Measurements from ENCODE around the gene UBE2Z. TPM values are rescaled to one million over a fixed set of nuclear protein-coding genes. Genes with fewer than 3 reads are reported as not detected.
A peak's percentile ranks its signal among the peaks of the same experiment; 100 is the strongest.

The UBE2Z gene
- total RNA-seq, 3 donors from 2014 or later: 45.9 to 70.1 (median 64.2) TPM

GRCh38 chr17:48878920-48879898, 29.0 kb upstream of the UBE2Z start:
- H3K4me1 ChIP-seq: no peaks in the 10 kb centered on the region
- no peaks in the 10 kb centered on the region for H3K27me3 ChIP-seq
- no peak for DNase-seq (ENCODE audit: low spot score in 2 of 2)
- intact Hi-C loops (cut with DNase I; ENCODE audit: low total_unique reads): loop anchor here (5.0 kb wide), 1 partner anchor 67 kb away; no protein-coding TSS in a partner anchor
- H3K9me3 ChIP-seq: no peaks in the 10 kb centered on the region
- H3K27ac ChIP-seq: no peak overlapping the region
- no peak overlapping the region for H3K4me3 ChIP-seq
- no peaks in the 10 kb centered on the region for H3K36me3 ChIP-seq
- TF ChIP-seq CTCF (IDR thresholded peaks at IDR 0.05) (peak; percentile 73 to 90 (median 89)), POLR2AphosphoS5 (IDR thresholded peaks at IDR 0.05) (no peak)

GRCh38 chr17:48882272-48882671, 25.9 kb upstream of the UBE2Z start:
- no peak for DNase-seq (ENCODE audit: low spot score in 2 of 2)
- H3K4me3 ChIP-seq: no peak overlapping the region
- no peak overlapping the region for H3K27ac ChIP-seq
- TF ChIP-seq CTCF (IDR thresholded peaks at IDR 0.05) (no peak), POLR2AphosphoS5 (IDR thresholded peaks at IDR 0.05) (no peak), POLR2A (IDR thresholded peaks at IDR 0.05) (no peak)
- H3K27me3 ChIP-seq: no peaks in the 10 kb centered on the region
- H3K9me3 ChIP-seq: no peaks in the 10 kb centered on the region
- H3K4me1 ChIP-seq: no peaks in the 10 kb centered on the region
- intact Hi-C loops (cut with DNase I; ENCODE audit: low total_unique reads): no loop called here
- H3K36me3 ChIP-seq: no peaks in the 10 kb centered on the region

GRCh38 chr17:48883171-48883570, 25.0 kb upstream of the UBE2Z start:
- no peaks in the 10 kb centered on the region for H3K27me3 ChIP-seq
- TF ChIP-seq CTCF (IDR thresholded peaks at IDR 0.05) (no peak), POLR2A (IDR thresholded peaks at IDR 0.05) (no peak), POLR2AphosphoS5 (IDR thresholded peaks at IDR 0.05) (no peak)
- H3K4me1 ChIP-seq: no peaks in the 10 kb centered on the region
- intact Hi-C loops (cut with DNase I; ENCODE audit: low total_unique reads): no loop called here
- H3K4me3 ChIP-seq: no peak overlapping the region
- H3K9me3 ChIP-seq: no peaks in the 10 kb centered on the region
- H3K27ac ChIP-seq: no peak overlapping the region
- DNase-seq (ENCODE audit: low spot score in 2 of 2): no peak
- H3K36me3 ChIP-seq: no peaks in the 10 kb centered on the region

- DNase-seq (ENCODE audit: low spot score in 2 of 2): no peak
- TF ChIP-seq CTCF (IDR thresholded peaks at IDR 0.05) (no peak), POLR2AphosphoS5 (IDR thresholded peaks at IDR 0.05) (no peak), POLR2A (IDR thresholded peaks at IDR 0.05) (no peak)
- Histone ChIP-seq H3K36me3 (no peaks in the 10 kb centered on the region), H3K27ac (no peak overlapping the region), H3K4me3 (no peak overlapping the region), H3K9me3 (no peaks in the 10 kb centered on the region), H3K27me3 (no peaks in the 10 kb centered on the region), H3K4me1 (peaks cover 0 to 10% of the 10 kb centered on the region in 2 donors)
- intact Hi-C loops (cut with DNase I; ENCODE audit: low total_unique reads): no loop called here
Observed at GRCh38 chr17:48890086-48890485, 18.1 kb upstream of the UBE2Z start.

GRCh38 chr17:48892940-48893645, 15.1 kb upstream of the UBE2Z start:
- H3K4me3 ChIP-seq: peak overlapping the region; percentile 63 to 87 (median 70)
- peaks cover 0 to 10% of the 10 kb centered on the region in 2 donors for H3K4me1 ChIP-seq
- intact Hi-C loops (cut with DNase I; ENCODE audit: low total_unique reads): no loop called here
- no peak for TF ChIP-seq POLR2AphosphoS5 (IDR thresholded peaks at IDR 0.05)
- no peak for TF ChIP-seq POLR2A (IDR thresholded peaks at IDR 0.05)
- TF ChIP-seq CTCF (IDR thresholded peaks at IDR 0.05): no peak
- H3K36me3 ChIP-seq: peaks cover 5% of the 10 kb centered on the region
- no peak for DNase-seq (ENCODE audit: low spot score in 2 of 2)
- H3K27me3 ChIP-seq: no peaks in the 10 kb centered on the region
- H3K9me3 ChIP-seq: no peaks in the 10 kb centered on the region
- peak overlapping the region; percentile 71 to 83 for H3K27ac ChIP-seq
